ENCODE results near the gene SDR9C7.

SDR9C7 gene

DNA sequence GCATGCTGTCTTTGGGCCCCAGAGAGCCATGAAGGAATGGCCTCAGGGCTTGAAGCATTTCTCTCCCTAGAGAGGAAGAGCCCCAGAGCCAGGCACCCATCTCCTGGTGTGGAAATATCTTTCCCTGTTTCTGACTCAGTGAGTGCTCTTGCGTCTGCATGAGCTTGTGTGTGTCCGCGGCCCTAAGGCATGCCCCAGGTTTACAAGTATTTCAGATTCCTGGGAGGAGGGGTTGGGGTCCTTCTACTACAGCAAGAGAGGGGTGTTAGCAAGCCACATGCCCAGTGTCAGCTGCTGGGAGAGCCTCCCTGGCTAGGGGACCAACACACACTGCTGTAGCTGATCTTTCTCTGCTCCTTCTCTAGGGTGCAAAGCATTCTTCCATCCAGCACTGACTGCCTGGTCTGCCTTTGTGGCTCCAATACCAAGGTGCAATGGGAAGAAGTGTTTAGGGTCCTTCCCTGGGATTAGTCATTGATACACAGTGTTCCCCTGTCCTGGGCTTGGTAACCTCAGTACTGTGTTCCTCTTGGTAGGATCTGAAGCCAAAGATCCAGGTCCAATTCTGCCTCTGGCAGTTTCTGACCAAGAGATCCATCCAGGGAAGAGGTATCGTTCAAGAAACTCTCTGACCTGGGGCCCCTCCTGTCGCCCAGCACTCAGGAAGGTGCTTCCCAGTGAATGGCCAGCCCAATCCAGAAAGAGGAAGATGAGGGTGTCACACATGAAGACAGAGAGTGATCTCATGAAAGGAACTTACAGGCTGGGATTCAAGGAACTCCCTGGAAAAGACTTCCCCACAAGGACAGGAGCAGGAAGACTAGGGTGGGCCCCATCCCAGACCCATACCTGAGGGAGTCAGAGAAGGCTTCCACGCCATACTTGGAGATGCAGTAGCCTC, 20.1 kb upstream of the SDR9C7 start:
- no peak overlapping the region for H3K4me3 ChIP-seq (ENCODE audit: low read length)
- TF ChIP-seq CTCF (conservative IDR thresholded peaks at IDR 0.05; ENCODE audit: low read depth, low read length), result no peak
- DNase-seq (ENCODE audit: low read depth), result no peak

GRCh38 chr12:56953314-56953713, 19.1 kb upstream of the SDR9C7 start:
- no peak for TF ChIP-seq CTCF (conservative IDR thresholded peaks at IDR 0.05; ENCODE audit: low read depth, low read length)
- no peak for DNase-seq (ENCODE audit: low read depth)
- H3K4me3 ChIP-seq (ENCODE audit: low read length), result no peak overlapping the region

GRCh38 chr12:56951582-56952339, 17.6 kb upstream of the SDR9C7 start:
- no peak for TF ChIP-seq CTCF (conservative IDR thresholded peaks at IDR 0.05; ENCODE audit: low read depth, low read length)
- DNase-seq (ENCODE audit: low read depth), result no peak
- no peak overlapping the region for H3K4me3 ChIP-seq (ENCODE audit: low read length)

DNA sequence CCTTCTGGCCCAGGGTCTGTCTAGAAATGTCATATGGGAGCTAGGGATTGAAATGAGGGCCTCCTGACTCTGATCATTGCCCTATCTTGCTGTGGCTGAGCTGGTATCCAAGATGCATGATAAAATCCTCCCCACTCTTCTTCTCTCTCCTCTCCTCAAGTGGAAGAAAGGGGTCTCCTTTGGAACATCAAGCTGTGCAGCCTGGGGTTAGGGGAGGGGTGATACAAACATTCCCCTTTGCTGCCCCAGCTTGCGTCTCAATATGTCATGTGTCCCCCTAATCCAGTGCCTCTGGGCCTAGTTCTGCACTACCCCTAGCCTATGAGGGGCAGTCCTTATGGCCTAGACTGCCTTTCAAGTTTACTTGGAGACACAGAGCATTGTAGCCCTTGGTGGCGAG, 14.7 kb upstream of the SDR9C7 start:
- no peak for TF ChIP-seq CTCF (conservative IDR thresholded peaks at IDR 0.05; ENCODE audit: low read depth, low read length)
- DNase-seq (ENCODE audit: low read depth), result no peak
- no peak overlapping the region for H3K4me3 ChIP-seq (ENCODE audit: low read length)

DNA sequence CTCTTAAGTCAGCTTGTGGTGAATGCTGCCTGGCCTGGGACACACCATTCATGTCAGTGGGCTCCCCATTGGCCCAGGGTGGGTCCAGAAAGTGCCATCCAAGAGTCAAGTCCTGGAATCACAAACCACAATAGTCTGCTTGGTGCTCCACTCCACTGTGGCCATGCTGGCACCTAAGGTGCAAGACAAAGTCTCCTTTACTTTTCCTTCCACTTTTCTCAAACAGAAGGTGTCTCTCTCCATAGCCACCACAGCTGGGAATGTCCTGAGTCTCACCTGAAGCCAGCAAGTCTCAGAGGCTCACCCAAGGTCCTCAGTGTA, 14.2 kb upstream of the SDR9C7 start:
- no peak for DNase-seq (ENCODE audit: low read depth)
- TF ChIP-seq CTCF (conservative IDR thresholded peaks at IDR 0.05; ENCODE audit: low read depth, low read length), result no peak

GRCh38 chr12:56947633-56948456, 13.6 kb upstream of the SDR9C7 start:
- DNase-seq (ENCODE audit: low read depth), result no peak
- H3K4me3 ChIP-seq (ENCODE audit: low read length), result no peak overlapping the region
- TF ChIP-seq CTCF (conservative IDR thresholded peaks at IDR 0.05; ENCODE audit: low read depth, low read length), result no peak

More for the DNA sequence above, 14.2 kb upstream of the SDR9C7 start:
- H3K4me3 ChIP-seq (ENCODE audit: low read length), result no peak overlapping the region

All from retinal pigment epithelial cell (primary cell).